K562 (cell line): ENCODE data around the gene MYLIP. TPM values are rescaled to one million over a fixed set of nuclear protein-coding genes. Genes with fewer than 3 reads are reported as not detected.

Source experiments
- ATAC-seq: fragments of 200-7000 bp; cut with Tn5 transposase; 3 replicates; pipeline ENCODE4 v1.9.1; 2020; ENCODE audit warnings: moderate library complexity
- BruUV-seq: library from RNA; stranded (reverse); fragments of 400-500 nt; replicated peaks from 2 replicates; lab custom pipeline; 2021; lab: Mats Ljungman, UMichigan
- CTCF ChIA-PET: fragments of 300-600 bp; formaldehyde crosslinking; extraction: SDS; loops from one replicate; lab custom pipeline; 2021; ENCODE audit warnings: low intra/inter-chr PET ratio; lab: Yijun Ruan, JAX
- POLR2A ChIA-PET: fragments of 300-600, 350-650 bp; sonication (Branson Sonifier 250); formaldehyde crosslinking; extraction: SDS; loops from one replicate; lab custom pipeline; 2021; ENCODE audit warnings: antibody characterized with exemption, inconsistent platforms; lab: Yijun Ruan, JAX
- DNase-seq, 4 experiments: peaks; one replicate each; pipeline versions ENCODE4 v3.0.0 to v3.0.0-alpha.2; 2011 to 2018; ENCODE audit warnings: low spot score in 3 of 4, mixed read lengths in 3 of 4; ENCODE audit errors: extremely low read depth in 1 of 4
- FAIRE-seq: peaks from 2 replicates; lab custom pipeline; 2011; peaks lifted over from hg19 to GRCh38; lab: Jason Lieb, UNC
- H2AFZ ChIP-seq: 2 replicates; pipeline ENCODE4 v1.6.0; 2011; ENCODE audit warnings: low read depth, low read length, control low read depth, inconsistent platforms
- H3K27ac ChIP-seq: fragments of 200-600 bp; 3 replicates; pipeline ENCODE4 v1.8.0; 2011; ENCODE audit warnings: low read depth, mild to moderate bottlenecking, control low read depth, inconsistent platforms, low read length, moderate library complexity, mixed read lengths; ENCODE audit errors: extremely low read depth
- H3K27me3 ChIP-seq, 2 experiments: fragments of 300-600 bp in 1 of 2; 2 replicates in 1 of 2; 3 replicates in 1 of 2; pipeline versions ENCODE4 v1.6.0 to v1.8.0; 2011; ENCODE audit warnings: inconsistent platforms in 2 of 2, low read length in 2 of 2, mild to moderate bottlenecking in 1 of 2, mixed read lengths in 1 of 2, moderate library complexity in 1 of 2; ENCODE audit not compliant: control insufficient read depth in 2 of 2, insufficient read depth in 2 of 2
- H3K36me3 ChIP-seq: fragments of 300-600 bp; 3 replicates; pipeline ENCODE4 v1.8.0; 2011; ENCODE audit warnings: mild to moderate bottlenecking, low read length, inconsistent platforms; ENCODE audit not compliant: control insufficient read depth, insufficient read depth
- H3K4me1 ChIP-seq, 2 experiments: fragments of 200-600 bp in 1 of 2; replicated peaks in 1 of 2; 2 replicates in 1 of 2; 3 replicates in 1 of 2; pipeline versions ENCODE4 v1.5.1 to v1.8.0; 2011; ENCODE audit warnings: inconsistent platforms in 2 of 2, low read length in 2 of 2, mild to moderate bottlenecking in 1 of 2, mixed read lengths in 1 of 2, moderate library complexity in 1 of 2; ENCODE audit not compliant: control insufficient read depth in 2 of 2, insufficient read depth in 2 of 2
- H3K4me2 ChIP-seq: 2 replicates; pipeline ENCODE4 v1.6.1; 2011; ENCODE audit warnings: low read length, control low read depth, inconsistent platforms, mixed read lengths; ENCODE audit not compliant: insufficient read depth
- H3K4me3 ChIP-seq: fragments of 200-600 bp; sonication (generic), shearing (Covaris generic); 2 replicates; pipeline ENCODE4 v1.5.1; 2016; ENCODE audit warnings: control low read depth, inconsistent platforms
- H3K79me2 ChIP-seq: fragments of 200-600 bp; 3 replicates; pipeline ENCODE4 v1.8.0; 2011; ENCODE audit warnings: low read length, inconsistent platforms; ENCODE audit not compliant: control insufficient read depth, insufficient read depth
- H3K9ac ChIP-seq, 2 experiments: 2 replicates each; pipeline versions ENCODE4 v1.6.0 to v1.6.1; 2011; ENCODE audit warnings: low read depth in 2 of 2, low read length in 2 of 2, control low read depth in 1 of 2, inconsistent platforms in 1 of 2, mild to moderate bottlenecking in 1 of 2, mixed read lengths in 1 of 2; ENCODE audit not compliant: insufficient read depth in 1 of 2
- H3K9me1 ChIP-seq: one replicate; pipeline ENCODE4 v1.6.0; 2011; ENCODE audit warnings: inconsistent platforms, mild to moderate bottlenecking, low read length, moderate library complexity; ENCODE audit not compliant: control insufficient read depth, insufficient read depth
- H3K9me3 ChIP-seq: replicated peaks from 2 replicates; pipeline ENCODE4 v1.5.1; 2011; ENCODE audit warnings: low read depth, low read length, inconsistent platforms; ENCODE audit not compliant: control insufficient read depth, insufficient read depth
- H4K20me1 ChIP-seq: replicated peaks from 2 replicates; pipeline ENCODE4 v1.6.1; 2011; ENCODE audit warnings: low read length, inconsistent platforms, mixed read lengths; ENCODE audit not compliant: control insufficient read depth, insufficient read depth
- DPF2 ChIP-seq: fragments of 450-650 bp; IDR thresholded peaks from 2 replicates; pipeline ENCODE4 v1.6.1; 2016
- EGR1 ChIP-seq: fragments of 450-650 bp; conservative IDR thresholded peaks from 2 replicates; pipeline ENCODE4 v1.6.1; 2017; ENCODE audit warnings: mild to moderate bottlenecking
- ETV1 ChIP-seq: fragments of 450-650 bp; conservative IDR thresholded peaks from 2 replicates; pipeline ENCODE4 v1.6.1; 2016; ENCODE audit warnings: missing genetic modification characterization, control low read depth, low read depth, missing compliant biosample characterization
- HIVEP1 ChIP-seq: fragments of 250-450 bp; sonication (Bioruptor Pico); IDR thresholded peaks from 2 replicates; pipeline ENCODE4 v1.4.0; 2020; ENCODE audit warnings: mild to moderate bottlenecking
- HMG20A ChIP-seq: fragments of 450-650 bp; formaldehyde crosslinking; conservative IDR thresholded peaks from 2 replicates; pipeline ENCODE4 v1.4.0; 2020; ENCODE audit warnings: mild to moderate bottlenecking, mixed read lengths
- NFXL1 ChIP-seq: fragments of 450-650 bp; formaldehyde crosslinking; IDR thresholded peaks from 2 replicates; pipeline ENCODE4 v1.4.0; 2021; ENCODE audit warnings: mild to moderate bottlenecking
- RBBP5 ChIP-seq: fragments of 200-600 bp; sonication (generic); IDR thresholded peaks from 2 replicates; pipeline ENCODE4 v1.6.1; 2012; ENCODE audit warnings: borderline replicate concordance, mild to moderate bottlenecking, low read length, control low read depth, inconsistent platforms; ENCODE audit not compliant: insufficient read depth, poor library complexity, severe bottlenecking
- RFX5 ChIP-seq: IDR thresholded peaks from 2 replicates; pipeline ENCODE4 v1.6.1; 2011; ENCODE audit warnings: low read depth, mild to moderate bottlenecking, improper control_type of control experiment, low read length
- SP1 ChIP-seq: sonication (generic); formaldehyde crosslinking; IDR thresholded peaks from 2 replicates; pipeline ENCODE4 v1.8.1; 2022; ENCODE audit warnings: mild to moderate bottlenecking, missing genetic modification reagents
- STAT5A ChIP-seq: IDR thresholded peaks from 2 replicates; pipeline ENCODE4 v1.6.1; 2012; ENCODE audit warnings: low read length, inconsistent platforms, borderline replicate concordance
- TAL1 ChIP-seq: fragments of 450-650 bp; IDR thresholded peaks from 2 replicates; pipeline ENCODE4 v1.6.1; 2016; ENCODE audit warnings: mild to moderate bottlenecking
- ZBTB40 ChIP-seq, 2 experiments: fragments of 450-650 bp in 1 of 2; sonication (generic) in 1 of 2; formaldehyde crosslinking in 1 of 2; IDR thresholded peaks; 2 replicates each; pipeline versions ENCODE4 v1.7.1 to v1.9.0; 2016 to 2022; ENCODE audit warnings: inconsistent platforms in 1 of 2, mild to moderate bottlenecking in 1 of 2, missing genetic modification reagents in 1 of 2
- ZFP30 ChIP-seq: fragments of 250-450 bp; sonication (Bioruptor Pico); IDR thresholded peaks from 2 replicates; pipeline ENCODE4 v1.8.0; 2022; ENCODE audit warnings: moderate library complexity, mild to moderate bottlenecking, inconsistent platforms, borderline replicate concordance
- ZNF76 ChIP-seq: fragments of 250-450 bp; sonication (Bioruptor Pico); IDR thresholded peaks from 2 replicates; pipeline ENCODE4 v1.4.0; 2020; ENCODE audit warnings: mild to moderate bottlenecking, moderate library complexity, borderline replicate concordance
- WGBS: fragments of 100-300 bp; shearing (Covaris generic); methylation state at CpG from one replicate; pipeline ENCODE4 v1.1.6; 2016; ENCODE audit warnings: low coverage, mixed read lengths; ENCODE audit not compliant: insufficient coverage; ENCODE audit errors: missing lambda C conversion rate; 5-methylcytosine and 5-hydroxymethylcytosine counted together
- in situ Hi-C: fragments of 300-500 bp; cut with MboI; formaldehyde crosslinking; loops from 4 replicates; pipeline ENCODE4 v1.15.0; 2018; ENCODE audit warnings: inconsistent platforms, mixed read lengths
- intact Hi-C: fragments of 100-400 bp; cut with micrococcal nuclease; formaldehyde crosslinking; loops from 2 replicates; pipeline ENCODE4 v1.14.2; 2022
- polyA plus RNA-seq, 8 experiments: library from polyadenylated mRNA; depleted of rRNA in 4 of 8; stranded (reverse) in 5 of 8; unstranded in 3 of 8; fragments of >200 nt; fragmentation: Nextera tagmentation in 2 of 8; fragmentation: Illumina TruSeq in 1 of 8; extraction: Ambion mirVana in 2 of 8; extraction: Trizol in 1 of 8; gene quantifications; 2 replicates each; pipeline versions ENCODE4 v1.2.1 to v1.2.3, GENCODE V29; 2011 to 2014; ENCODE audit warnings: inconsistent platforms in 1 of 8, missing spikeins in 1 of 8
- total RNA-seq, 7 experiments: library from RNA; depleted of rRNA in 6 of 7; stranded (reverse); fragments of >200 nt in 6 of 7; fragmentation: Illumina TruSeq in 2 of 7; extraction: Trizol in 2 of 7; gene quantifications; 2 replicates each; pipeline versions ENCODE4 v1.2.1 to v1.2.3, GENCODE V29; 2011 to 2021; ENCODE audit warnings: low replicate concordance in 1 of 7

MYLIP gene
- total and polyA plus RNA-seq, 9 of the 15 experiments (the other 6 are each of a cell fraction or from before 2014, with no cell fraction given): 10.8 to 43.5 (median 31.5) TPM

- no peaks in the 10 kb centered on the region for H4K20me1 ChIP-seq
- FAIRE-seq: no peak
- H3K79me2 ChIP-seq: no peaks in the 10 kb centered on the region
- H3K4me2 ChIP-seq: no peak overlapping the region
- in situ Hi-C loops (loop anchor here (10.0 kb wide), 1 partner anchor 479 kb away; no protein-coding TSS in a partner anchor), intact Hi-C loops (no loop called here)
- no peaks in the 10 kb centered on the region for H3K27me3 ChIP-seq
- H2AFZ ChIP-seq: no peak overlapping the region
- POLR2A ChIA-PET: interaction anchor here (0.6 to 1.8 kb wide), 10 partner anchors 9 to 27 kb away, joined by 3 to 9 read pairs (median 4); no protein-coding TSS in a partner anchor
- peak; percentile 45; the same call in 2 of the 3 replicates for ATAC-seq
- H3K4me1 ChIP-seq: peaks cover under 1 to 25% of the 10 kb centered on the region in 2 experiments
- no peak overlapping the region for H3K9ac ChIP-seq
- no peaks in the 10 kb centered on the region for H3K36me3 ChIP-seq
- H3K4me3 ChIP-seq: no peak overlapping the region
- CTCF ChIA-PET: no interaction called here
- 3% methylated on average over 2 of the region's 2 CpGs for WGBS
- no peaks in the 10 kb centered on the region for H3K9me3 ChIP-seq
- no peaks in the 10 kb centered on the region for H3K9me1 ChIP-seq
- BruUV-seq: no TSS peak
- H3K27ac ChIP-seq: no peak overlapping the region
- peak in 1 of 4 experiments; percentile 66 for DNase-seq
- TF ChIP-seq RBBP5 (no peak), HIVEP1 (no peak), ETV1 (no peak), ZFP30 (CRISPR knock-in tag) (no peak), ZBTB40 (IDR thresholded peaks at IDR 0.05) (no peak), ZBTB40 (CRISPR knock-in tag; IDR thresholded peaks at IDR 0.05) (no peak), TAL1 (no peak), NFXL1 (no peak), HMG20A (CRISPR knock-in tag) (no peak), ZNF76 (CRISPR knock-in tag) (no peak), STAT5A (no peak), DPF2 (peak; percentile 58), EGR1 (no peak), SP1 (no peak), RFX5 (no peak)
Measured at GRCh38 chr6:16163535-16164300, 34.8 kb downstream of the MYLIP start.
